IPS-11a (cell line): ENCODE results near the gene NRN1L.

Experiments used
- H3K4me3 ChIP-seq: one replicate; pipeline ENCODE4 v1.5.1; 2013; ENCODE audit warnings: low read depth, low read length, control low read depth

Gene NRN1L

GRCh38 chr16:67934306-67935100, 49.8 kb downstream of the NRN1L start:
- peak overlapping the region; percentile 83 for H3K4me3 ChIP-seq

- peak overlapping the region; percentile 83 for H3K4me3 ChIP-seq
Measured at GRCh38 chr16:67935101-67935401, 50.4 kb downstream of the NRN1L start.

GRCh38 chr16:67935402-67936123, 50.9 kb downstream of the NRN1L start:
- peak overlapping the region; percentile 83 for H3K4me3 ChIP-seq
